CD14-positive monocyte (primary cell): ENCODE measurements around the gene AMY1C. TPM values are rescaled to one million over a fixed set of nuclear protein-coding genes. Genes with fewer than 3 reads are reported as not detected.
"Not testable (repeated sequence)": the region's sequence is repeated elsewhere in the genome, so short reads cannot be mapped to it uniquely, and the experiment has no call there.

Experiments
- DNase-seq, 3 donors: peaks; one replicate each; pipeline ENCODE4 v3.0.0-alpha.2; 2011 to 2022
- H2AFZ ChIP-seq: 2 replicates; pipeline ENCODE4 v1.6.0; 2012; ENCODE audit warnings: mild to moderate bottlenecking, low read depth, low read length, inconsistent platforms; ENCODE audit not compliant: insufficient read depth, poor library complexity, severe bottlenecking
- H3K27ac ChIP-seq, 2 donors: 1 replicate in 1 of 2; 2 replicates in 1 of 2; pipeline ENCODE4 v1.5.1; 2012 to 2013; ENCODE audit warnings: low read length in 2 of 2, control low read depth in 1 of 2, inconsistent platforms in 1 of 2, low read depth in 1 of 2, mild to moderate bottlenecking in 1 of 2
- H3K27me3 ChIP-seq, 2 donors: one replicate each; pipeline versions ENCODE4 v1.6.0 to v1.6.1; 2011 to 2013; ENCODE audit warnings: low read length in 2 of 2; ENCODE audit not compliant: control insufficient read depth in 2 of 2, insufficient read depth in 2 of 2
- H3K36me3 ChIP-seq, 2 donors: replicated peaks in 1 of 2; 1 replicate in 1 of 2; 2 replicates in 1 of 2; pipeline versions ENCODE4 v1.5.1 to v1.6.1; 2012 to 2013; ENCODE audit warnings: low read length in 2 of 2, control low read depth in 1 of 2, inconsistent platforms in 1 of 2, mild to moderate bottlenecking in 1 of 2; ENCODE audit not compliant: insufficient read depth in 2 of 2, control insufficient read depth in 1 of 2
- H3K4me1 ChIP-seq, 2 donors: 1 replicate in 1 of 2; 2 replicates in 1 of 2; pipeline versions ENCODE4 v1.5.1 to v1.6.1; 2012 to 2013; ENCODE audit warnings: low read length in 2 of 2, control low read depth in 1 of 2, inconsistent platforms in 1 of 2, mild to moderate bottlenecking in 1 of 2, moderate library complexity in 1 of 2; ENCODE audit not compliant: insufficient read depth in 2 of 2, control insufficient read depth in 1 of 2
- H3K4me2 ChIP-seq: replicated peaks from 2 replicates; pipeline ENCODE3; 2012; ENCODE audit warnings: low read length, moderate library complexity, mild to moderate bottlenecking; ENCODE audit not compliant: poor library complexity, severe bottlenecking; ENCODE audit errors: extremely low read depth
- H3K4me3 ChIP-seq, 3 experiments: fragments of 200-600 bp in 1 of 3; sonication (generic) in 1 of 3; replicated peaks in 1 of 3; 1 replicate in 2 of 3; 2 replicates in 1 of 3; pipeline ENCODE4 v1.5.1; 2011 to 2013; ENCODE audit warnings: low read length in 3 of 3, mild to moderate bottlenecking in 3 of 3, control low read depth in 2 of 3, low read depth in 2 of 3, inconsistent platforms in 1 of 3, moderate library complexity in 1 of 3
- H3K79me2 ChIP-seq: 2 replicates; pipeline ENCODE4 v1.6.0; 2012; ENCODE audit warnings: mild to moderate bottlenecking, control low read depth, inconsistent platforms, low read length, moderate library complexity; ENCODE audit not compliant: insufficient read depth
- H3K9ac ChIP-seq: 2 replicates; pipeline ENCODE4 v1.6.0; 2017; ENCODE audit warnings: low read length, mild to moderate bottlenecking; ENCODE audit not compliant: insufficient read depth, poor library complexity, severe bottlenecking
- H3K9me3 ChIP-seq, 2 donors: replicated peaks in 1 of 2; 1 replicate in 1 of 2; 2 replicates in 1 of 2; pipeline versions ENCODE4 v1.5.1 to v1.6.1; 2012 to 2013; ENCODE audit warnings: low read length in 2 of 2, control low read depth in 1 of 2; ENCODE audit not compliant: control insufficient read depth in 1 of 2, insufficient read depth in 1 of 2
- H4K20me1 ChIP-seq: 2 replicates; pipeline ENCODE4 v1.6.0; 2012; ENCODE audit warnings: mild to moderate bottlenecking, low read length, control low read depth, moderate library complexity; ENCODE audit not compliant: insufficient read depth
- H3K27ac Mint-ChIP-seq, 7 donors: one replicate each; pipeline ENCODE4 v1.8.0; 2020; ENCODE audit warnings: mild to moderate bottlenecking in 7 of 7, mixed read lengths in 7 of 7, moderate library complexity in 6 of 7, inconsistent platforms in 2 of 7
- H3K27me3 Mint-ChIP-seq, 3 donors: one replicate each; pipeline ENCODE4 v1.8.0; 2021 to 2022; ENCODE audit warnings: low read depth in 3 of 3, mild to moderate bottlenecking in 3 of 3, mixed read lengths in 3 of 3, moderate library complexity in 3 of 3, inconsistent platforms in 1 of 3
- H3K36me3 Mint-ChIP-seq, 2 donors: one replicate each; pipeline ENCODE4 v1.8.0; 2020; ENCODE audit warnings: mixed read lengths in 2 of 2, inconsistent platforms in 1 of 2, mild to moderate bottlenecking in 1 of 2
- H3K4me1 Mint-ChIP-seq: one replicate; pipeline ENCODE4 v1.8.0; 2020; ENCODE audit warnings: mild to moderate bottlenecking, mixed read lengths
- H3K4me3 Mint-ChIP-seq, 2 donors: one replicate each; pipeline ENCODE4 v1.8.0; 2020; ENCODE audit warnings: mild to moderate bottlenecking in 2 of 2, mixed read lengths in 2 of 2, moderate library complexity in 1 of 2
- H3K9me3 Mint-ChIP-seq, 7 donors: one replicate each; pipeline ENCODE4 v1.8.0; 2020 to 2022; ENCODE audit warnings: mixed read lengths in 7 of 7, mild to moderate bottlenecking in 6 of 7, moderate library complexity in 6 of 7, inconsistent platforms in 2 of 7
- WGBS: methylation state at CpG from one replicate; pipeline ENCODE4 v1.1.5; 2013; ENCODE audit warnings: missing lambda C conversion rate; ENCODE audit not compliant: insufficient coverage; 5-methylcytosine and 5-hydroxymethylcytosine counted together
- intact Hi-C, 2 donors: fragments of 100-400 bp; cut with micrococcal nuclease; formaldehyde crosslinking; loops; one replicate each; pipeline versions ENCODE4 v1.15.0 to v1.15.1; 2023
- polyA plus RNA-seq, 3 donors: library from polyadenylated mRNA; depleted of rRNA in 1 of 3; unstranded in 2 of 3; stranded (reverse) in 1 of 3; fragments of 300-500 nt in 2 of 3; fragments of >200 nt in 1 of 3; fragmentation: Illumina TruSeq in 2 of 3; gene quantifications; 1 replicate in 2 of 3; 2 replicates in 1 of 3; pipeline ENCODE4 v1.2.3, GENCODE V29; 2012 to 2021

AMY1C gene
- polyA plus RNA-seq, 3 donors = not detected

DNA sequence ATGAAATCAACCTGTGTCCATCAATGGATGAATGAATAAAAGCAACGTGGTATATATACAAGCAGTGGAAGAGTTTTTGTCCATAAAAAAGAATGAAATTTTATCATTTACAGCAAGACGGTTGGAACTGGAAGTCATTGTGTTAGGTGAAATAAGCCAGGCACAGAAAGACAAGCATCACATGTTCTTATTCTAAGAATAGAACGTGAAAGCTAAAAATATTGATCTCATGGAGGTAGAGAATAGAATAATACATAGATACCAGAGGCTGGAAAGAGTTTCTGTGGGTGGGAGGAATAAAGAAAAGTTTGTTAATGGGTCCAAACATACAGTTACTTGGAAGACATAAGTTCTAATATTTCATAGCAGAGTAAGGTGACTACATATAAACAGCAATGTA, 39.3 kb upstream of the AMY1C start:
- H3K36me3 Mint-ChIP-seq, H3K4me2 ChIP-seq, H3K27me3 Mint-ChIP-seq, H3K4me3 Mint-ChIP-seq, H3K79me2 ChIP-seq, DNase-seq, H3K4me1 Mint-ChIP-seq, H3K9me3 ChIP-seq, H3K27me3 ChIP-seq, H3K9ac ChIP-seq, H3K27ac ChIP-seq, H3K4me1 ChIP-seq, intact Hi-C loops, H4K20me1 ChIP-seq, H3K36me3 ChIP-seq, H2AFZ ChIP-seq, H3K9me3 Mint-ChIP-seq, H3K4me3 ChIP-seq, H3K27ac Mint-ChIP-seq: not testable (repeated sequence)
- WGBS = no CpG with 5 or more reads among the region's 3 CpGs

DNA sequence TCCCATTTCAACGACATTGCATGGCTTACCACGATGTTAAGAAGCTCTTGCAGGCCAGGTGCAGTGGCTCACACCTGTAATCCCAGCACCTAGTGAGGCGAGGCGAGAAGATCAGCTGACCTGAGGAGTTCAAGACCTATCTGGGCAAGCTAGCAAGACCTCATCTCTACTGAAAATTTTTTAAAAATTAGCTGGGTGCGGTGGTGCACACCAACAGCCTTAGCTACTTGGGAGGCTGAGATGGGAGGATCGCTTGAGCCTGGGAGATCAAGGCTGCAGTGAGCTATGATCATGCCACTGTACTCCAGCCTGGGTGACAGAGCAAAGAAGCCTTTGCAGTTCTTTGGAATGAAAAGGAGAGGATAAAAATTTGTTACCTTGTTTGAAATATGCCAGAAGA, 32.3 kb upstream of the AMY1C start:
- H2AFZ ChIP-seq, intact Hi-C loops, H3K36me3 ChIP-seq, H3K4me3 Mint-ChIP-seq, DNase-seq, H3K4me2 ChIP-seq, H4K20me1 ChIP-seq, H3K36me3 Mint-ChIP-seq, H3K27me3 Mint-ChIP-seq, H3K27ac Mint-ChIP-seq, H3K9me3 Mint-ChIP-seq, H3K27ac ChIP-seq, H3K9me3 ChIP-seq, H3K4me1 Mint-ChIP-seq, H3K9ac ChIP-seq, H3K4me1 ChIP-seq, H3K79me2 ChIP-seq, H3K27me3 ChIP-seq, H3K4me3 ChIP-seq: not testable (repeated sequence)
- WGBS = 40% methylated on average over 1 of the region's 6 CpGs

DNA sequence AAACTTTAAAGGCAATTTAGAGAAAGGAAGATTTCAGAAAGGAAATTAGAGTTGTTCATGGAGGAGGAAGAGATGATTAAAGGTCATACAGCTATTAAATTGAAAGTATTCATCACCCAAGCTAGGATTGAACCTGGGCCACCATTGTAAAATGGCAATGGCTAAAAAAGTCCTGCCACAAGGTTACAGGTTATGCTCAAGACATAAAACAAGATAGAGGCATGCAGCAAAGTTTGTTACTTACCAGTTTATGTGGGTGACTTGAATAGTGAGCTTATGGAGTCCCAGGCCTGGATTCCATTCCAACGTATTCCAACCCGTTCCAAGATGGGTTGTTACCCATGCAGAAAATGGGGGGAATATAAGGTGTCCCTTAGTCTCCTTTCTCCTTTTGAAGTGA, 28.2 kb upstream of the AMY1C start:
- H3K9ac ChIP-seq, H3K4me3 Mint-ChIP-seq, DNase-seq, H3K27ac ChIP-seq, H2AFZ ChIP-seq, H3K27me3 ChIP-seq, H3K36me3 ChIP-seq, intact Hi-C loops, H3K9me3 Mint-ChIP-seq, H3K79me2 ChIP-seq, H3K4me1 Mint-ChIP-seq, H3K4me1 ChIP-seq, H3K27ac Mint-ChIP-seq, H3K9me3 ChIP-seq, H3K4me2 ChIP-seq, H3K4me3 ChIP-seq, H3K36me3 Mint-ChIP-seq, H4K20me1 ChIP-seq, H3K27me3 Mint-ChIP-seq: not testable (repeated sequence)
- no CpG with 5 or more reads among the region's 2 CpGs for WGBS

DNA sequence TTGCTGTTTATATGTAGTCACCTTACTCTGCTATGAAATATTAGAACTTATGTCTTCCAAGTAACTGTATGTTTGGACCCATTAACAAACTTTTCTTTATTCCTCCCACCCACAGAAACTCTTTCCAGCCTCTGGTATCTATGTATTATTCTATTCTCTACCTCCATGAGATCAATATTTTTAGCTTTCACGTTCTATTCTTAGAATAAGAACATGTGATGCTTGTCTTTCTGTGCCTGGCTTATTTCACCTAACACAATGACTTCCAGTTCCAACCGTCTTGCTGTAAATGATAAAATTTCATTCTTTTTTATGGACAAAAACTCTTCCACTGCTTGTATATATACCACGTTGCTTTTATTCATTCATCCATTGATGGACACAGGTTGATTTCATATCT, 14.4 kb upstream of the AMY1C start:
- H3K9me3 Mint-ChIP-seq, DNase-seq, H3K4me1 ChIP-seq, H3K79me2 ChIP-seq, H3K4me2 ChIP-seq, H3K27me3 ChIP-seq, H3K4me1 Mint-ChIP-seq, intact Hi-C loops, H3K4me3 ChIP-seq, H3K27ac ChIP-seq, H3K9ac ChIP-seq, H2AFZ ChIP-seq, H3K9me3 ChIP-seq, H3K27me3 Mint-ChIP-seq, H3K27ac Mint-ChIP-seq, H3K4me3 Mint-ChIP-seq, H3K36me3 Mint-ChIP-seq, H4K20me1 ChIP-seq, H3K36me3 ChIP-seq: not testable (repeated sequence)
- no CpG with 5 or more reads among the region's 3 CpGs for WGBS

DNA sequence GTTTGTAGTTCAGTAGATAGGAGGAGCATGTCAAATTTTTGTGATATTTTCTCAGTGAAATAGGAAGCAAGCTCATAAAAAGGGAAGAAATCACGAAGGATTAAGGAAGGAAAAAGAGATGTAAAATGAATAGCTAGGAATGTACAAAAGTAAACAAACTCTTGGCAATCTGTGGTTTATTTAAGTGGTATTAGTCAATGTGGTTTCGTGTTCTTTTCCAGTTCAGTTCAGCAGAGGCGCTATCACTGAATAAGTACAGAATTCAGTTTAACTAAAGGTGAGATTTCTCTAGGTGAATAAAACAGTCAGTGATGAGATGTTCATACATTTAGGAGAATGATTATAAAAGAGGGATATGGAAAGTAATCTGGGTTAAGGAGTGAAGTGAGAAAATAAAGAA, 11.7 kb upstream of the AMY1C start:
- H3K9me3 ChIP-seq, H3K4me3 Mint-ChIP-seq: not testable (repeated sequence)

More for the DNA sequence above, 11.7 kb upstream of the AMY1C start:
- WGBS = no CpG with 5 or more reads among the region's 3 CpGs
- H3K27me3 ChIP-seq, H3K9ac ChIP-seq, H4K20me1 ChIP-seq, H3K27me3 Mint-ChIP-seq, H3K36me3 ChIP-seq, DNase-seq, H3K4me1 Mint-ChIP-seq, H3K27ac Mint-ChIP-seq, H3K9me3 Mint-ChIP-seq, H3K4me2 ChIP-seq, H2AFZ ChIP-seq, H3K4me3 ChIP-seq, H3K4me1 ChIP-seq, intact Hi-C loops, H3K79me2 ChIP-seq, H3K27ac ChIP-seq, H3K36me3 Mint-ChIP-seq: not testable (repeated sequence)
